Measurements from ENCODE around the gene EXT2.

The EXT2 gene

GRCh38 chr11:44198146-44198724 is 102.8 kb downstream of the EXT2 start:
- no peaks in the 10 kb centered on the region for H3F3A ChIP-seq (ENCODE audit: control insufficient read depth, insufficient read depth)
- H3K4me1 ChIP-seq (ENCODE audit: control insufficient read depth, low read length): no peaks in the 10 kb centered on the region
- no peaks in the 10 kb centered on the region for H3K27me3 ChIP-seq (ENCODE audit: control insufficient read depth, low read length)
- H3K9me2 ChIP-seq (replicated peaks; ENCODE audit: control insufficient read depth, low read length): no peaks in the 10 kb centered on the region
- no peaks in the 10 kb centered on the region for H4K20me1 ChIP-seq (ENCODE audit: control insufficient read depth, insufficient read depth, low read depth, low read length)
- H3K27ac ChIP-seq (ENCODE audit: low read depth, low read length): no peak overlapping the region
- H3K4me2 ChIP-seq (ENCODE audit: low read length): no peak overlapping the region
- TF ChIP-seq EZH2phosphoT487 (IDR thresholded peaks at IDR 0.05; ENCODE audit: borderline replicate concordance, low read length): no peak
- TF ChIP-seq, protein P1, sequence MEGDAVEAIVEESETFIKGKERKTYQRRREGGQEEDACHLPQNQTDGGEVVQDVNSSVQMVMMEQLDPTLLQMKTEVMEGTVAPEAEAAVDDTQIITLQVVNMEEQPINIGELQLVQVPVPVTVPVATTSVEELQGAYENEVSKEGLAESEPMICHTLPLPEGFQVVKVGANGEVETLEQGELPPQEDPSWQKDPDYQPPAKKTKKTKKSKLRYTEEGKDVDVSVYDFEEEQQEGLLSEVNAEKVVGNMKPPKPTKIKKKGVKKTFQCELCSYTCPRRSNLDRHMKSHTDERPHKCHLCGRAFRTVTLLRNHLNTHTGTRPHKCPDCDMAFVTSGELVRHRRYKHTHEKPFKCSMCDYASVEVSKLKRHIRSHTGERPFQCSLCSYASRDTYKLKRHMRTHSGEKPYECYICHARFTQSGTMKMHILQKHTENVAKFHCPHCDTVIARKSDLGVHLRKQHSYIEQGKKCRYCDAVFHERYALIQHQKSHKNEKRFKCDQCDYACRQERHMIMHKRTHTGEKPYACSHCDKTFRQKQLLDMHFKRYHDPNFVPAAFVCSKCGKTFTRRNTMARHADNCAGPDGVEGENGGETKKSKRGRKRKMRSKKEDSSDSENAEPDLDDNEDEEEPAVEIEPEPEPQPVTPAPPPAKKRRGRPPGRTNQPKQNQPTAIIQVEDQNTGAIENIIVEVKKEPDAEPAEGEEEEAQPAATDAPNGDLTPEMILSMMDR (IDR thresholded peaks at IDR 0.05; ENCODE audit: low read depth, low read length, poor library complexity, severe bottlenecking): no peak
- H3K79me2 ChIP-seq (ENCODE audit: control insufficient read depth, low read length): no peaks in the 10 kb centered on the region
- no peaks in the 10 kb centered on the region for H3K9me3 ChIP-seq (ENCODE audit: control insufficient read depth, insufficient read depth, low read length)
- H3K4me3 ChIP-seq (ENCODE audit: low read length): no peak overlapping the region
- no peaks in the 10 kb centered on the region for H3K36me3 ChIP-seq (ENCODE audit: control insufficient read depth, low read length)

GRCh38 chr11:44199298-44199697 is 103.8 kb downstream of the EXT2 start:
- Histone ChIP-seq H3F3A (ENCODE audit: control insufficient read depth, insufficient read depth) (no peaks in the 10 kb centered on the region), H3K4me2 (ENCODE audit: low read length) (no peak overlapping the region), H3K9me3 (ENCODE audit: control insufficient read depth, insufficient read depth, low read length) (no peaks in the 10 kb centered on the region), H3K27me3 (ENCODE audit: control insufficient read depth, low read length) (no peaks in the 10 kb centered on the region), H3K36me3 (ENCODE audit: control insufficient read depth, low read length) (no peaks in the 10 kb centered on the region), H3K4me1 (ENCODE audit: control insufficient read depth, low read length) (no peaks in the 10 kb centered on the region), H3K27ac (ENCODE audit: low read depth, low read length) (no peak overlapping the region), H3K79me2 (ENCODE audit: control insufficient read depth, low read length) (no peaks in the 10 kb centered on the region), H3K9me2 (replicated peaks; ENCODE audit: control insufficient read depth, low read length) (no peaks in the 10 kb centered on the region), H4K20me1 (ENCODE audit: control insufficient read depth, insufficient read depth, low read depth, low read length) (no peaks in the 10 kb centered on the region), H3K4me3 (ENCODE audit: low read length) (no peak overlapping the region)
- TF ChIP-seq, protein P1 (IDR thresholded peaks at IDR 0.05; ENCODE audit: low read depth, low read length, poor library complexity, severe bottlenecking): no peak
- no peak for TF ChIP-seq EZH2phosphoT487 (IDR thresholded peaks at IDR 0.05; ENCODE audit: borderline replicate concordance, low read length)

DNA sequence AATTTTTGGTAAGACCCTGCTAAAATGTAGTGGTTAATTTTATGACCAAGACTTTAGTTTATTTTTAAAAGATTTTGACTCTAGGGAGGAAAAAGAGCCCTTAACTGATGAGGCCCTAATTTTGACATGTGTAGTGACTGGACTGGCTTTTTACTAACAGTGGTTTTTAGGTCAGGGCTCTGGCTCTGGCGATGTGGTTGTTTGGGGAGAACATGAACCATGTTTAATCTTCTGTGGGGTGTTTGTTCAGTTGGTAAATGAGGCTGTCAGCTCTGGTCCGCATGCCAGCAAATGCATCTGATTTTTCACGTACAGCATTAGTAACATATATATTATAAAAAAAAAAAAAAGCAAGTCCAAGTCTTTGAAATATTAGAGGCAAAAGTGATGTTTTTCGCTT is 104.3 kb downstream of the EXT2 start:
- Histone ChIP-seq H3F3A (ENCODE audit: control insufficient read depth, insufficient read depth) (no peaks in the 10 kb centered on the region), H3K27ac (ENCODE audit: low read depth, low read length) (no peak overlapping the region), H3K4me1 (ENCODE audit: control insufficient read depth, low read length) (no peaks in the 10 kb centered on the region), H3K4me2 (ENCODE audit: low read length) (no peak overlapping the region), H3K36me3 (ENCODE audit: control insufficient read depth, low read length) (no peaks in the 10 kb centered on the region), H3K9me2 (replicated peaks; ENCODE audit: control insufficient read depth, low read length) (no peaks in the 10 kb centered on the region), H3K79me2 (ENCODE audit: control insufficient read depth, low read length) (no peaks in the 10 kb centered on the region), H3K27me3 (ENCODE audit: control insufficient read depth, low read length) (no peaks in the 10 kb centered on the region), H3K9me3 (ENCODE audit: control insufficient read depth, insufficient read depth, low read length) (no peaks in the 10 kb centered on the region), H3K4me3 (ENCODE audit: low read length) (no peak overlapping the region), H4K20me1 (ENCODE audit: control insufficient read depth, insufficient read depth, low read depth, low read length) (no peaks in the 10 kb centered on the region)
- TF ChIP-seq, protein P1 (IDR thresholded peaks at IDR 0.05; ENCODE audit: low read depth, low read length, poor library complexity, severe bottlenecking): no peak
- no peak for TF ChIP-seq EZH2phosphoT487 (IDR thresholded peaks at IDR 0.05; ENCODE audit: borderline replicate concordance, low read length)

Measured in DOHH2 (cell line).